AG04450 (cell line): Measurements from ENCODE around the gene SLC12A4. TPM values are rescaled to one million over a fixed set of nuclear protein-coding genes. Genes with fewer than 3 reads are reported as not detected.
"Not testable (repeated sequence)": the region's sequence is repeated elsewhere in the genome, so short reads cannot be mapped to it uniquely, and the experiment has no call there.

Source experiments
- CTCF ChIA-PET: fragments of 300-600, 350-600 bp; formaldehyde crosslinking; extraction: SDS; loops from one replicate; lab custom pipeline; 2022; ENCODE audit warnings: antibody characterized with exemption, inconsistent platforms; lab: Charles Lee
- POLR2A ChIA-PET: fragments of 350-600 bp; formaldehyde crosslinking; extraction: SDS; loops from one replicate; lab custom pipeline; 2021; ENCODE audit warnings: antibody characterized with exemption, inconsistent platforms; lab: Yijun Ruan, JAX
- DNase-seq: peaks from one replicate; pipeline ENCODE4 v3.0.0-alpha.2; 2011; ENCODE audit warnings: low read depth, low spot score
- H3K27ac ChIP-seq: one replicate; pipeline ENCODE4 v1.5.1; 2012; ENCODE audit warnings: low read depth, low read length, control low read depth
- H3K27me3 ChIP-seq: one replicate; pipeline ENCODE4 v1.6.0; 2012; ENCODE audit warnings: low read length; ENCODE audit not compliant: control insufficient read depth, insufficient read depth
- H3K4me3 ChIP-seq: 2 replicates; pipeline ENCODE4 v1.5.1; 2011; ENCODE audit warnings: mild to moderate bottlenecking, low read depth, low read length, control low read depth
- H3K9me3 ChIP-seq: 2 replicates; pipeline ENCODE4 v1.5.1; 2012; ENCODE audit warnings: low read length; ENCODE audit not compliant: control insufficient read depth, insufficient read depth
- polyA plus RNA-seq: library from polyadenylated mRNA; depleted of rRNA; stranded (reverse); fragments of >200 nt; gene quantifications from 2 replicates; pipeline ENCODE4 v1.2.3, GENCODE V29; 2011
- TF ChIP-seq, protein P1 (sequence below): IDR thresholded peaks from 2 replicates; pipeline ENCODE4 v1.5.1; 2011; ENCODE audit warnings: low read depth, low read length, control low read depth, inconsistent platforms

Gene SLC12A4
- polyA plus RNA-seq, 1 experiment: 48.1 TPM

DNA sequence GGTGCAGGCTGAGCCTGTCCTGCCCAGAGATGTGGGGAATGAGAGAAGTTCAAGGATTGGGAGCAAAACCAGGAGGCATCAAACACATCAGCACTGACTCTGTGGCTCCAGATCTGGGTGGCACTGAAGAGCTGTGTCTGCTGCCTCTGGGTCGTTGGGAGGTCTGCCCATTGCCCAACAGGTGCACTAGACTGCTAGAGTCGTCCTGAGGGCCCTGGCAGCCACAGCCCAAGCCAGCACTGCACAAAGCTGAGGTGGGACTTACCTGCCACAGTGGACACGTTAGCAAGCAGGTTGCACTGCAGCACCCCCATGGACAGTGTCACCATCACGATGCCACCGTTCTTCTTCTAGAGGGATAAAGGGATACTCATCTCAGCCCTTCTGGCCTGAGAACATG, 8.6 kb upstream of the SLC12A4 start:
- Histone ChIP-seq H3K9me3 (no peaks in the 10 kb centered on the region; the same call in 1 of the 2 replicates), H3K27ac (no peak overlapping the region), H3K4me3 (no peak overlapping the region), H3K27me3 (peaks cover 20% of the 10 kb centered on the region)
- TF ChIP-seq, protein P1, sequence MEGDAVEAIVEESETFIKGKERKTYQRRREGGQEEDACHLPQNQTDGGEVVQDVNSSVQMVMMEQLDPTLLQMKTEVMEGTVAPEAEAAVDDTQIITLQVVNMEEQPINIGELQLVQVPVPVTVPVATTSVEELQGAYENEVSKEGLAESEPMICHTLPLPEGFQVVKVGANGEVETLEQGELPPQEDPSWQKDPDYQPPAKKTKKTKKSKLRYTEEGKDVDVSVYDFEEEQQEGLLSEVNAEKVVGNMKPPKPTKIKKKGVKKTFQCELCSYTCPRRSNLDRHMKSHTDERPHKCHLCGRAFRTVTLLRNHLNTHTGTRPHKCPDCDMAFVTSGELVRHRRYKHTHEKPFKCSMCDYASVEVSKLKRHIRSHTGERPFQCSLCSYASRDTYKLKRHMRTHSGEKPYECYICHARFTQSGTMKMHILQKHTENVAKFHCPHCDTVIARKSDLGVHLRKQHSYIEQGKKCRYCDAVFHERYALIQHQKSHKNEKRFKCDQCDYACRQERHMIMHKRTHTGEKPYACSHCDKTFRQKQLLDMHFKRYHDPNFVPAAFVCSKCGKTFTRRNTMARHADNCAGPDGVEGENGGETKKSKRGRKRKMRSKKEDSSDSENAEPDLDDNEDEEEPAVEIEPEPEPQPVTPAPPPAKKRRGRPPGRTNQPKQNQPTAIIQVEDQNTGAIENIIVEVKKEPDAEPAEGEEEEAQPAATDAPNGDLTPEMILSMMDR: no peak
- POLR2A ChIA-PET: no interaction called here
- DNase-seq: no peak
- CTCF ChIA-PET: no interaction called here

DNA sequence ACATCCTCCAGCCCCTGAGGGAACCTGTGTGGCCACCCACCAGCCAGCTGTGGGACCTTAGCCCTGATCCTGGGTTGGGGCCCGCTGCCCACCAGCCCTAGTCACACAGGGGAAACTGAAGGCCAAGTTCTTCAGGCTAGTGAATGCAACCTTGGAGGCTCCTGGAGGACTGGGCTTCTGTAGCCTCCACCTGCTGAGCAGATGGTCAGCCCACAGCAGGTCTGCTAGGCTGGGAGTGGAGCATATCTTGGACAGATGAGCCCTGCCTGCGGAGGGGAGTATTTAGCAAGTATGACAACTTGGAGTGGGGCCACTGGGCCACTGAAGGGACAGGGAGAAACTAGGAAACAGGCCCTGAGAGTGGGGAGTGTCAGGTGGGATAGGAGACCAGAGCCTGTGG, 7.8 kb upstream of the SLC12A4 start:
- Histone ChIP-seq H3K27ac (no peak overlapping the region), H3K27me3 (peaks cover 20% of the 10 kb centered on the region), H3K9me3 (no peaks in the 10 kb centered on the region; the same call in 1 of the 2 replicates), H3K4me3 (no peak overlapping the region)
- ChIA-PET CTCF (no interaction called here), POLR2A (no interaction called here)
- DNase-seq: no peak
- TF ChIP-seq, protein P1: no peak

DNA sequence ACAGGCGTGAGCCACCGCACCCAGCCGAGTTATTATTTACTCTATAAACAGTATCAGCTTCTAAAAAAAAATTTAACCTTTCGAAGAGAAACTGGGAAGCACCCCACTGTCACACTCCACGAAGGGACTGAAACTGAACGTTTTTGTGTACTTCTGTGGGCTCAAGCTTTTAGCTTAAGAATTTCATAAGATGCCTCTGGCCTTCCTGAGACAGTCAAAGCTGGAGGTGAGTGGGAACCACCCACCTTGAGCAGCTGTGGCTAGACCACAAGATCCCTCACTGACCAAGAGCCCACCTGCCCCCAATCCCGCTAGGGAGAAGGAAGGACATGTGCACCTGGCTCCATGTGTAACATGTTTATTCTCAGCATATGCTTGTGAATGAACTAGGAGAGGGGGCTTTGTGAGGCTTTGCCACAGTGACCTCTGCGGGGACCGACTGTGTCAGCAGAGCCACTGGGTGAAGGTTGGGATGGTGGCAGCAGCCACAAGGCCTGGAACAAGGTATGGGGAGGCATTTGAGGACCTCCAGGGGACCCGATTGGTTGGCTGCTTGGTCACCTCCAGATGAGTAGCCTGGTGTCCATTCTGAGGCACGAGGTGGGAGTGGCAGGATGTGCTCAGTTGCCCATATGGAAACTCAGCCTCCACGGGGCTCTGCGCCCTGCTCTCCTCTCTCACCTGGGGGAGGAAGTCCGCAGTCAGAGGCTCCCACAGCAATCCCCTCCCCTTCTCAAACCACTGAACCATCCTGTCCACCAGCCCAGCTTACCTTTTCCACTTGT, 7.1 kb upstream of the SLC12A4 start:
- TF ChIP-seq, protein P1: no peak
- Histone ChIP-seq H3K9me3 (no peaks in the 10 kb centered on the region; the same call in 1 of the 2 replicates), H3K27me3 (peaks cover 20% of the 10 kb centered on the region), H3K4me3 (no peak overlapping the region), H3K27ac (no peak overlapping the region)
- no peak for DNase-seq
- ChIA-PET POLR2A (no interaction called here), CTCF (no interaction called here)

DNA sequence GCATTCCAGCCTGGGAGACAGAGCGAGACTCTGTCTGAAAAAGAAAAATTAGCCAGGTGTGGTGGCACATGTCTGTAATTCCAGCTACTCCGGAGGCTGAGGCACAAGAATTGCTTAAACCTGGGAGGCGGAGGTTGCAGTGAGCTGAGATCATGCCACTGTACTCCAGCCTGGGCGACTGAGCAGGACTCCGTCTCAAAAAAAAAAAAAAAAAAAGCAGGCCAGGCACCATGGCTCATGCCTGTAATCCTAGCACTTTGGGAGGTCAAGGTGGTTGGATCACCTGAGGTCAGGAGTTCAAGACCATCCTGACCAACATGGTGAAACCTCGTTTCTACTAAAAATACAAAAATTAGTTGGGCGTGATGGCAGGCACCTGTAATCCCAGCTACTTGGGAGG, 3.8 kb upstream of the SLC12A4 start:
- DNase-seq, H3K4me3 ChIP-seq, H3K9me3 ChIP-seq, H3K27ac ChIP-seq, POLR2A ChIA-PET, H3K27me3 ChIP-seq: not testable (repeated sequence)
- CTCF ChIA-PET: interaction anchor here (0.7 kb wide), 1 partner anchor 79 kb away, joined by 6 read pairs; no protein-coding TSS in a partner anchor

DNA sequence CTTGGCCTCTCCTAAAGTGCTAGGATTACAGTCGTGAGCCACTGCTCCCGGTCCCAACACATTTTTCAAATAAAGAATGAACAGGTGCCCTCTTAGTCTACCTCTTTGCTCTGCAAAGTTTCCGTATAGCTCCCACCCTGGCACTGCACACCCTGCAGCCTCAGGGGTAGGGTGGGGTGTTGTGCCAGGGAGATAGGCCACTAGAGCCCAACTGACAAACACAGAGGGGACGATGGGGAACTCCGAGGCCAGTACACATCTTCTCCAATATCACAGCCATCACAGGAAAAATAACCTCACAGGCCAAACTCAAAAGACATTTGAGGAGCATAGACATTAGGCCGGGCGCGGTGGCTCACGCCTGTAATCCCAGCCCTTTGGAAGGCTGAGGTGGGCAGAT, 2.7 kb upstream of the SLC12A4 start:
- H3K27me3 ChIP-seq: peaks cover 4% of the 10 kb centered on the region
- CTCF ChIA-PET: no interaction called here
- no peaks in the 10 kb centered on the region; the same call in 1 of the 2 replicates for H3K9me3 ChIP-seq
- H3K4me3 ChIP-seq: no peak overlapping the region
- TF ChIP-seq, protein P1: no peak
- no peak overlapping the region for H3K27ac ChIP-seq
- POLR2A ChIA-PET: no interaction called here
- DNase-seq: no peak
